Right lobe of liver (tissue), 6 donors: ENCODE measurements around the gene FUT7. TPM values are rescaled to one million over a fixed set of nuclear protein-coding genes. Genes with fewer than 3 reads are reported as not detected.

Experiments
- ATAC-seq, 4 donors: fragments of 200-7000 bp; cut with Tn5 transposase; one replicate each; pipeline ENCODE4 v1.9.1; 2020; ENCODE audit warnings: mild to moderate bottlenecking in 4 of 4, moderate library complexity in 4 of 4
- DNase-seq, 3 donors: peaks; one replicate each; pipeline ENCODE4 v3.0.0-alpha.2; 2020
- H3K27ac ChIP-seq, 3 donors: fragments of 200-600 bp; one replicate each; pipeline ENCODE4 v1.8.0; 2022
- H3K27me3 ChIP-seq, 2 donors: fragments of 200-600 bp; one replicate each; pipeline ENCODE4 v1.8.0; 2022
- H3K36me3 ChIP-seq, 4 donors: fragments of 200-600 bp; sonication (generic) in 1 of 4; one replicate each; pipeline versions ENCODE4 v1.5.1 to v1.8.0; 2017 to 2022; ENCODE audit warnings: control low read depth in 1 of 4
- H3K4me1 ChIP-seq, 4 donors: fragments of 200-600 bp; sonication (generic) in 1 of 4; one replicate each; pipeline versions ENCODE4 v1.5.1 to v1.8.0; 2017 to 2022; ENCODE audit warnings: control low read depth in 1 of 4
- H3K4me3 ChIP-seq, 3 donors: fragments of 200-600 bp; one replicate each; pipeline ENCODE4 v1.8.0; 2022
- H3K9me3 ChIP-seq, 4 donors: fragments of 200-600 bp; sonication (generic) in 1 of 4; one replicate each; pipeline versions ENCODE4 v1.5.1 to v1.8.0; 2017 to 2022; ENCODE audit warnings: control low read depth in 1 of 4
- CTCF ChIP-seq, 4 donors: fragments of 200-600 bp in 3 of 4; fragments of 450-650 bp in 1 of 4; IDR thresholded peaks; one replicate each; pipeline versions ENCODE4 v1.5.1 to v1.8.0; 2016 to 2022; ENCODE audit warnings: antibody characterized with exemption in 4 of 4, mild to moderate bottlenecking in 2 of 4
- POLR2A ChIP-seq: fragments of 450-650 bp; IDR thresholded peaks from one replicate; pipeline ENCODE4 v1.6.1; 2017; ENCODE audit warnings: antibody characterized with exemption, mild to moderate bottlenecking
- WGBS: methylation state at CpG from one replicate; pipeline ENCODE4 v1.1.6; 2018; ENCODE audit warnings: low coverage, low lambda C conversion rate; ENCODE audit not compliant: insufficient coverage; ENCODE audit errors: missing lambda C conversion rate; 5-methylcytosine and 5-hydroxymethylcytosine counted together
- intact Hi-C, 2 donors: fragments of 100-400 bp; cut with DNase I; formaldehyde crosslinking; loops; one replicate each; pipeline versions ENCODE4 v1.11.2 to v1.14.1; 2022
- total RNA-seq, 6 experiments: library from RNA; depleted of rRNA in 2 of 6; stranded (reverse); fragments of >200 nt in 2 of 6; fragmentation: NEBNext Ultra II Directional in 3 of 6; extraction: Animal tissue kit (Norgen Biotek cat#: 25700) in 3 of 6; gene quantifications; one replicate each; pipeline versions ENCODE4 v1.1.0 to v1.2.4, GENCODE V29; 2016 to 2023
- donor health status: DM: no; HTN: yes; CAD: no.
- donor health status: DM: no; HTN: no; CAD: no.
- donor health status: DM: no; HTN: no; CAD: no.
- donor health status: DM: no; HTN: yes; CAD: no.
- donor health status: DM: no; HTN: yes; CAD: no.

The FUT7 gene
- total RNA-seq, 6 experiments from 2014 or later: 0.12 to 0.13 TPM; not detected in 4

- no peak for DNase-seq
Measured at GRCh38 chr9:137041124-137041523, 9.2 kb upstream of the FUT7 start.

DNA sequence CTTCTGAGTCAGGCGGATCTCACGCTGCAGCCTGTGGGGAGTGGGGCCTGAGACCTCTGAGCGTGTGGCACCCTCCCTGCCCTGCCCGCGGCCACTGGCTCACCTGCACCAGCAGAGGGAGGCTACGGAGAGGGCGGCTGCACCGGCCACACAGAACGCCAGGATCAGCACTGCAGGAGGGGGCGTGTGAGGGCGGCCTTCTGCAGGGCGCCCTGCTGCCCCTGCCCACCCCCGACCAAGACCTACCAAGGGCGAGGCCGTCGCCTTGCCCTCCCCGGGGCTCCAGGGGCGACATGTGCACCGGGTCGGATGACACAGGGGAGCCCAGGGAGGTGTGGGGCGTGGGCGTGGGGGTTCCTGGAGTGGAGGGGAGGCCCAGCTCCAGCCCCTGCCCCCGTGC is 8.7 kb upstream of the FUT7 start:
- Histone ChIP-seq H3K9me3 (no peaks in the 10 kb centered on the region), H3K27ac (no peak overlapping the region), H3K36me3 (no peaks in the 10 kb centered on the region), H3K4me3 (no peak overlapping the region), H3K27me3 (peaks cover 0 to 3% of the 10 kb centered on the region in 2 donors), H3K4me1 (peaks cover 0 to 4% (median 0%) of the 10 kb centered on the region in 4 donors)
- WGBS: no CpG with 5 or more reads among the region's 23 CpGs
- intact Hi-C loops: no loop called here
- TF ChIP-seq POLR2A: no peak
- no peak for TF ChIP-seq CTCF (IDR thresholded peaks at IDR 0.05)
- ATAC-seq (no peak), DNase-seq (no peak)

More at GRCh38 chr9:137041124-137041523, 9.2 kb upstream of the FUT7 start:
- TF ChIP-seq POLR2A: no peak
- TF ChIP-seq CTCF (IDR thresholded peaks at IDR 0.05): no peak
- H3K27me3 ChIP-seq: peaks cover 3% of the 10 kb centered on the region in 2 donors
- ATAC-seq: peak; percentile 5 to 29 (median 8)
- no peaks in the 10 kb centered on the region for H3K9me3 ChIP-seq
- H3K4me3 ChIP-seq: no peak overlapping the region
- H3K27ac ChIP-seq: no peak overlapping the region
- no peaks in the 10 kb centered on the region for H3K36me3 ChIP-seq
- peaks cover 0 to 6% (median 0%) of the 10 kb centered on the region in 4 donors for H3K4me1 ChIP-seq
- 6% methylated on average over 3 of the region's 16 CpGs for WGBS
- intact Hi-C loops: no loop called here

DNA sequence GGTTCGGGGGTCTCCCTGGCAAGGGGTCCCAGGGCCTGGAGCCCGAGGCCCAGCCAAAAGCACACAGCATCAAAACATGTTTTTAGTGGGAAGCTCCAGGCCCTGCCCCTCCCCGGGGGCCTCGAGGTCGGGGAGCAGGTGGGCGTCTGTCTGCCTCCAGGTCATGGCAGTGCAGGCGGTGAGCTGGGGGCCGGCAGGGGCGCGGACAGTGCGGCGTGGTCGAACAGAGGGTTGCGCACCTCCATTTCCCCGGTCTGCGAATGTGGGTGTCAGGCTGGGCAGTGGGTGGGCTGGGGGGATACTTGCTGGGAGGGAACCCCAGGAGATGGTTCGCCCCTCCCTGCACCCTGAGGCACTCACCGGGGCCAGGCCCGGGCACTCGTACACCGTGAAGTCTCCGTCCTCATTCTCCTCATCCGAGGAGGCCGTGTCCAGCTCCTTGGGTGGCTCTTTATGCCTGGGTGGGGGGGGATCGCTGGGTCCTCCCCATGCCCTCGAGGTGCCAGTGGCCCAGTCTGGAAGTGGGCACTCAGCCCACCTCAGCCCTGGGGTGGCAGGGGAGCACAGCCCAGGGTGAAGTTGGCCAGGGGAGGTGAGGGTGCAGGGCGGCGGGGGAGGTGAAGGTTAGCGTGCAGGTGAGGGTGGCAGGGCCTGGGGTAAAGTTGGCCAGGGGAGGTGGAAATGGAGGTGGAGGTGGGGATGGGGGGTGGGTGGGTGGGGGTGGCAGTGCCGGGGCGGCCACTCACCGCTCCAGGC is 7.9 kb upstream of the FUT7 start:
- intact Hi-C loops: loop anchor here (5.0 to 10.0 kb wide), 3 partner anchors 95 to 265 kb away; partner anchors contain the start of genes C8G (in 1 of the 2) and FBXW5 (in 1 of the 2)

GRCh38 chr9:137038916-137039315 is 7.0 kb upstream of the FUT7 start:
- intact Hi-C loops: loop anchor here (5.0 to 10.0 kb wide), 3 partner anchors 94 to 264 kb away; partner anchors contain the start of genes C8G (in 1 of the 2) and FBXW5 (in 1 of the 2)
- no peak for ATAC-seq
- no peak for DNase-seq
- H3K27ac ChIP-seq: no peak overlapping the region
- H3K9me3 ChIP-seq: no peaks in the 10 kb centered on the region
- peaks cover 0 to 3% (median 0%) of the 10 kb centered on the region in 4 donors for H3K4me1 ChIP-seq
- H3K4me3 ChIP-seq: no peak overlapping the region
- TF ChIP-seq POLR2A (no peak), CTCF (IDR thresholded peaks at IDR 0.05) (no peak)
- peaks cover 0 to 1% of the 10 kb centered on the region in 2 donors for H3K27me3 ChIP-seq
- WGBS: 60% methylated on average over 2 of the region's 9 CpGs
- H3K36me3 ChIP-seq: no peaks in the 10 kb centered on the region

More for the DNA sequence above, 7.9 kb upstream of the FUT7 start:
- ATAC-seq (no peak), DNase-seq (no peak)
- 57% methylated on average over 17 of the region's 32 CpGs for WGBS
- no peaks in the 10 kb centered on the region for H3K36me3 ChIP-seq
- H3K9me3 ChIP-seq: no peaks in the 10 kb centered on the region
- peaks cover 0 to 3% of the 10 kb centered on the region in 2 donors for H3K27me3 ChIP-seq
- H3K4me3 ChIP-seq: no peak overlapping the region
- H3K4me1 ChIP-seq: peaks cover 0 to 3% (median 0%) of the 10 kb centered on the region in 4 donors
- H3K27ac ChIP-seq: no peak overlapping the region
- no peak for TF ChIP-seq POLR2A
- TF ChIP-seq CTCF (IDR thresholded peaks at IDR 0.05): no peak
